IMR-90 (cell line): Measurements from ENCODE around the gene WNT6. TPM values are rescaled to one million over a fixed set of nuclear protein-coding genes. Genes with fewer than 3 reads are reported as not detected.

Experiments used
- ATAC-seq: fragments of 200-7000 bp; cut with Tn5 transposase; 2 replicates; pipeline ENCODE4 v1.9.1; 2020; ENCODE audit warnings: low read depth, mild to moderate bottlenecking, moderate library complexity
- BruUV-seq: library from RNA; stranded (reverse); fragments of 400-500 nt; replicated peaks from 2 replicates; lab custom pipeline; 2021; lab: Mats Ljungman, UMichigan
- CTCF ChIA-PET: fragments of 300-600 bp; formaldehyde crosslinking; extraction: SDS; loops from one replicate; lab custom pipeline; 2021; ENCODE audit warnings: antibody characterized with exemption; lab: Yijun Ruan, JAX
- POLR2A ChIA-PET: fragments of 300-600 bp; sonication (Branson Sonifier 250); formaldehyde crosslinking; loops from one replicate; lab custom pipeline; 2022; ENCODE audit warnings: antibody characterized with exemption; ENCODE audit not compliant: unreplicated experiment; lab: Charles Lee
- DNase-seq: peaks from one replicate; pipeline ENCODE4 v3.0.0; 2013
- H2AFZ ChIP-seq: replicated peaks from 2 replicates; pipeline ENCODE3; 2013; ENCODE audit warnings: low read length, mild to moderate bottlenecking; ENCODE audit not compliant: poor library complexity
- H2AK5ac ChIP-seq: 2 replicates; pipeline ENCODE4 v1.6.1; 2013; ENCODE audit warnings: low read depth, low read length, inconsistent platforms
- H2AK9ac ChIP-seq: replicated peaks from 2 replicates; pipeline ENCODE3; 2013; ENCODE audit warnings: mild to moderate bottlenecking, low read depth, low read length, moderate library complexity; ENCODE audit not compliant: poor library complexity
- H2BK120ac ChIP-seq: 2 replicates; pipeline ENCODE4 v1.6.1; 2013; ENCODE audit warnings: low read depth, low read length, inconsistent platforms
- H2BK15ac ChIP-seq: 3 replicates; pipeline ENCODE4 v1.6.1; 2013; ENCODE audit warnings: low read depth, low read length, inconsistent platforms
- H2BK20ac ChIP-seq: 2 replicates; pipeline ENCODE4 v1.6.1; 2013; ENCODE audit warnings: low read depth, mild to moderate bottlenecking, inconsistent platforms, low read length, moderate library complexity
- H2BK5ac ChIP-seq: 2 replicates; pipeline ENCODE4 v1.6.1; 2013; ENCODE audit warnings: mild to moderate bottlenecking, low read depth, low read length, inconsistent platforms; ENCODE audit not compliant: poor library complexity, severe bottlenecking
- H3K14ac ChIP-seq: replicated peaks from 2 replicates; pipeline ENCODE4 v1.6.1; 2013; ENCODE audit warnings: low read depth, low read length, inconsistent platforms
- H3K18ac ChIP-seq: 2 replicates; pipeline ENCODE4 v1.6.1; 2013; ENCODE audit warnings: low read depth, low read length, control low read depth
- H3K23ac ChIP-seq: 2 replicates; pipeline ENCODE4 v1.6.1; 2013; ENCODE audit warnings: low read depth, low read length, inconsistent platforms
- H3K27ac ChIP-seq: 2 replicates; pipeline ENCODE4 v1.5.1; 2013; ENCODE audit warnings: mild to moderate bottlenecking, control low read depth, low read length; ENCODE audit not compliant: insufficient read depth
- H3K27me3 ChIP-seq: 2 replicates; pipeline ENCODE4 v1.6.1; 2013; ENCODE audit warnings: low read length; ENCODE audit not compliant: control insufficient read depth, insufficient read depth
- H3K36me3 ChIP-seq: 2 replicates; pipeline ENCODE4 v1.6.1; 2013; ENCODE audit warnings: low read length, mixed read lengths; ENCODE audit not compliant: control insufficient read depth, insufficient read depth
- H3K4ac ChIP-seq: 2 replicates; pipeline ENCODE4 v1.6.1; 2013; ENCODE audit warnings: low read depth, low read length, inconsistent platforms
- H3K4me1 ChIP-seq: 2 replicates; pipeline ENCODE4 v1.6.1; 2013; ENCODE audit warnings: low read length, mixed read lengths; ENCODE audit not compliant: control insufficient read depth, insufficient read depth
- H3K4me2 ChIP-seq: 2 replicates; pipeline ENCODE4 v1.6.1; 2013; ENCODE audit warnings: low read depth, mild to moderate bottlenecking, control low read depth, low read length, moderate library complexity
- H3K4me3 ChIP-seq: 2 replicates; pipeline ENCODE4 v1.5.1; 2013; ENCODE audit warnings: low read depth, mild to moderate bottlenecking, control low read depth, low read length, moderate library complexity; ENCODE audit not compliant: insufficient read depth
- H3K56ac ChIP-seq: 2 replicates; pipeline ENCODE4 v1.6.1; 2013; ENCODE audit warnings: low read length, inconsistent platforms; ENCODE audit not compliant: insufficient read depth; ENCODE audit errors: extremely low read depth
- H3K79me1 ChIP-seq, 2 experiments: 2 replicates each; pipeline ENCODE4 v1.6.1; 2013; ENCODE audit warnings: low read length in 2 of 2, inconsistent platforms in 1 of 2, low read depth in 1 of 2
- H3K9ac ChIP-seq: 2 replicates; pipeline ENCODE4 v1.6.1; 2013; ENCODE audit warnings: low read depth, low read length, control low read depth
- H3K9me1 ChIP-seq: 2 replicates; pipeline ENCODE4 v1.6.1; 2013; ENCODE audit warnings: low read length, inconsistent platforms; ENCODE audit not compliant: insufficient read depth
- H3K9me3 ChIP-seq: 2 replicates; pipeline ENCODE4 v1.6.1; 2013; ENCODE audit warnings: low read length; ENCODE audit not compliant: control insufficient read depth, insufficient read depth
- H4K20me1 ChIP-seq: 2 replicates; pipeline ENCODE4 v1.6.1; 2013; ENCODE audit warnings: low read length, inconsistent platforms; ENCODE audit not compliant: insufficient read depth
- H4K5ac ChIP-seq: 2 replicates; pipeline ENCODE4 v1.6.1; 2013; ENCODE audit warnings: mild to moderate bottlenecking, low read depth, low read length, control low read depth
- H4K8ac ChIP-seq, 2 experiments: 2 replicates each; pipeline ENCODE4 v1.6.1; 2013; ENCODE audit warnings: low read depth in 2 of 2, low read length in 2 of 2, control low read depth in 1 of 2, inconsistent platforms in 1 of 2
- H4K91ac ChIP-seq: 2 replicates; pipeline ENCODE4 v1.6.1; 2013; ENCODE audit warnings: low read depth, low read length, inconsistent platforms; ENCODE audit not compliant: insufficient read depth
- BHLHE40 ChIP-seq: fragments of 150-350 bp; IDR thresholded peaks from 2 replicates; pipeline ENCODE4 v1.6.1; 2016; ENCODE audit warnings: mild to moderate bottlenecking, low read depth, low read length
- CEBPB ChIP-seq: IDR thresholded peaks from 2 replicates; pipeline ENCODE4 v1.6.1; 2012; ENCODE audit warnings: low read depth, low read length, improper control_type of control experiment
- CHD1 ChIP-seq: IDR thresholded peaks from 2 replicates; pipeline ENCODE4 v1.6.1; 2012; ENCODE audit warnings: low read depth, low read length, improper control_type of control experiment
- FOS ChIP-seq: fragments of 150-350 bp; IDR thresholded peaks from 2 replicates; pipeline ENCODE4 v1.6.1; 2016; ENCODE audit warnings: low read depth, low read length
- MAFK ChIP-seq: IDR thresholded peaks from 2 replicates; pipeline ENCODE4 v1.6.1; 2012; ENCODE audit warnings: low read depth, low read length, improper control_type of control experiment
- MAZ ChIP-seq: IDR thresholded peaks from 2 replicates; pipeline ENCODE4 v1.6.1; 2012; ENCODE audit warnings: low read depth, mild to moderate bottlenecking, low read length, improper control_type of control experiment, moderate library complexity, borderline replicate concordance
- MXI1 ChIP-seq: IDR thresholded peaks from 2 replicates; pipeline ENCODE4 v1.6.1; 2012; ENCODE audit warnings: low read depth, mild to moderate bottlenecking, low read length, moderate library complexity, borderline replicate concordance
- NFE2L2 ChIP-seq: fragments of 150-350 bp; IDR thresholded peaks from 2 replicates; pipeline ENCODE4 v1.6.1; 2016; ENCODE audit warnings: low read depth, mild to moderate bottlenecking, low read length
- POLR2A ChIP-seq: IDR thresholded peaks from 2 replicates; pipeline ENCODE4 v1.6.1; 2012; ENCODE audit warnings: mild to moderate bottlenecking, low read depth, low read length
- RAD21 ChIP-seq: IDR thresholded peaks from 2 replicates; pipeline ENCODE4 v1.6.1; 2012; ENCODE audit warnings: low read length, improper control_type of control experiment
- RCOR1 ChIP-seq: IDR thresholded peaks from 2 replicates; pipeline ENCODE4 v1.6.1; 2012; ENCODE audit warnings: mild to moderate bottlenecking, low read length, improper control_type of control experiment; ENCODE audit not compliant: insufficient replicate concordance
- RFX5 ChIP-seq: IDR thresholded peaks from 2 replicates; pipeline ENCODE4 v1.8.0; 2012; ENCODE audit warnings: low read depth, mild to moderate bottlenecking, low read length, moderate library complexity
- SMC3 ChIP-seq: fragments of 150-350 bp; IDR thresholded peaks from 2 replicates; pipeline ENCODE4 v1.6.1; 2016; ENCODE audit warnings: low read depth, mild to moderate bottlenecking, antibody characterized with exemption, low read length, moderate library complexity
- USF2 ChIP-seq: fragments of 150-350 bp; IDR thresholded peaks from 2 replicates; pipeline ENCODE4 v1.6.1; 2017; ENCODE audit warnings: mild to moderate bottlenecking, antibody characterized with exemption, low read length, low read depth
- WGBS, 2 experiments: methylation state at CpG; one replicate each; pipeline versions ENCODE4 v1.1.5 to v1.1.7; 2013; ENCODE audit warnings: missing lambda C conversion rate in 2 of 2; ENCODE audit not compliant: insufficient read length in 1 of 2; ENCODE audit errors: extremely low coverage in 2 of 2; 5-methylcytosine and 5-hydroxymethylcytosine counted together
- dilution Hi-C: fragments of 300-500 bp; cut with HindIII; formaldehyde crosslinking; loops from one replicate; pipeline ENCODE4 v1.14.3; 2018; ENCODE audit warnings: low sequenced_read_pairs; ENCODE audit not compliant: unreplicated experiment
- in situ Hi-C: fragments of 300-500 bp; cut with MboI; formaldehyde crosslinking; loops from 3 replicates; pipeline ENCODE4 v1.14.3; 2019; ENCODE audit warnings: low sequenced_read_pairs, inconsistent platforms, mixed read lengths
- intact Hi-C: fragments of 100-400 bp; cut with micrococcal nuclease; formaldehyde crosslinking; loops from 2 replicates; pipeline ENCODE4 v1.10.0; 2022
- polyA plus RNA-seq, 3 experiments: library from polyadenylated mRNA; depleted of rRNA; stranded (reverse); fragments of >200 nt; gene quantifications; 2 replicates each; pipeline ENCODE4 v1.2.3, GENCODE V29; 2012; ENCODE audit warnings: low replicate concordance in 1 of 3
- total RNA-seq: library from RNA; depleted of rRNA; stranded (reverse); fragments of >200 nt; gene quantifications from 2 replicates; pipeline ENCODE4 v1.2.3, GENCODE V29; 2012
- TF ChIP-seq, protein P1 (sequence below): conservative IDR thresholded peaks from 2 replicates; pipeline ENCODE4 v1.5.1; 2012; ENCODE audit warnings: mild to moderate bottlenecking, low read depth, low read length, improper control_type of control experiment
- TF ChIP-seq, protein P2 (sequence below): fragments of 150-350 bp; IDR thresholded peaks from 2 replicates; pipeline ENCODE4 v1.6.1; 2016; ENCODE audit warnings: low read depth, mild to moderate bottlenecking, low read length, moderate library complexity, borderline replicate concordance

Gene WNT6
- total and polyA plus RNA-seq, 2 of the 4 experiments (the other 2 are of a cell fraction) = not detected

GRCh38 chr2:218853766-218854165 lies 5.8 kb upstream of the WNT6 start:
- ATAC-seq = peak; percentile 15

More at GRCh38 chr2:218853766-218854165, 5.8 kb upstream of the WNT6 start:
- peaks cover 62% of the 10 kb centered on the region for H3K27me3 ChIP-seq
- no peaks in the 10 kb centered on the region for H3K9me1 ChIP-seq
- whole genome bisulfite sequencing, 2 experiments = 43% methylated on average over 2 of the region's 5 CpGs; no CpG with 5 or more reads in 1 of the 2 experiments
- TF ChIP-seq RCOR1 (no peak), USF2 (no peak), NFE2L2 (no peak), FOS (no peak), CHD1 (no peak), RFX5 (no peak), BHLHE40 (no peak), RAD21 (no peak), MAZ (no peak), MXI1 (no peak), POLR2A (no peak), SMC3 (no peak), CEBPB (no peak), MAFK (no peak)
- TF ChIP-seq, protein P1, sequence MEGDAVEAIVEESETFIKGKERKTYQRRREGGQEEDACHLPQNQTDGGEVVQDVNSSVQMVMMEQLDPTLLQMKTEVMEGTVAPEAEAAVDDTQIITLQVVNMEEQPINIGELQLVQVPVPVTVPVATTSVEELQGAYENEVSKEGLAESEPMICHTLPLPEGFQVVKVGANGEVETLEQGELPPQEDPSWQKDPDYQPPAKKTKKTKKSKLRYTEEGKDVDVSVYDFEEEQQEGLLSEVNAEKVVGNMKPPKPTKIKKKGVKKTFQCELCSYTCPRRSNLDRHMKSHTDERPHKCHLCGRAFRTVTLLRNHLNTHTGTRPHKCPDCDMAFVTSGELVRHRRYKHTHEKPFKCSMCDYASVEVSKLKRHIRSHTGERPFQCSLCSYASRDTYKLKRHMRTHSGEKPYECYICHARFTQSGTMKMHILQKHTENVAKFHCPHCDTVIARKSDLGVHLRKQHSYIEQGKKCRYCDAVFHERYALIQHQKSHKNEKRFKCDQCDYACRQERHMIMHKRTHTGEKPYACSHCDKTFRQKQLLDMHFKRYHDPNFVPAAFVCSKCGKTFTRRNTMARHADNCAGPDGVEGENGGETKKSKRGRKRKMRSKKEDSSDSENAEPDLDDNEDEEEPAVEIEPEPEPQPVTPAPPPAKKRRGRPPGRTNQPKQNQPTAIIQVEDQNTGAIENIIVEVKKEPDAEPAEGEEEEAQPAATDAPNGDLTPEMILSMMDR = no peak
- TF ChIP-seq, protein P2, sequence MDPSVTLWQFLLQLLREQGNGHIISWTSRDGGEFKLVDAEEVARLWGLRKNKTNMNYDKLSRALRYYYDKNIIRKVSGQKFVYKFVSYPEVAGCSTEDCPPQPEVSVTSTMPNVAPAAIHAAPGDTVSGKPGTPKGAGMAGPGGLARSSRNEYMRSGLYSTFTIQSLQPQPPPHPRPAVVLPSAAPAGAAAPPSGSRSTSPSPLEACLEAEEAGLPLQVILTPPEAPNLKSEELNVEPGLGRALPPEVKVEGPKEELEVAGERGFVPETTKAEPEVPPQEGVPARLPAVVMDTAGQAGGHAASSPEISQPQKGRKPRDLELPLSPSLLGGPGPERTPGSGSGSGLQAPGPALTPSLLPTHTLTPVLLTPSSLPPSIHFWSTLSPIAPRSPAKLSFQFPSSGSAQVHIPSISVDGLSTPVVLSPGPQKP = no peak
- CTCF ChIA-PET = interaction anchor here (0.5 to 0.7 kb wide), 4 partner anchors 23 to 131 kb away, joined by 3 read pairs; no protein-coding TSS in a partner anchor
- no peaks in the 10 kb centered on the region for H3K79me1 ChIP-seq
- H3K27ac ChIP-seq = no peak overlapping the region
- no peak overlapping the region for H3K4ac ChIP-seq
- no peak overlapping the region for H2BK5ac ChIP-seq
- no peak overlapping the region for H4K91ac ChIP-seq
- H3K4me3 ChIP-seq = no peak overlapping the region
- H3K36me3 ChIP-seq = no peaks in the 10 kb centered on the region
- intact Hi-C loops = loop anchor here (2.0 kb wide), 1 partner anchor 45 kb away; no protein-coding TSS in a partner anchor
- no peak overlapping the region for H3K14ac ChIP-seq
- H2AK5ac ChIP-seq = no peak overlapping the region
- no peak overlapping the region for H2BK15ac ChIP-seq
- no peak overlapping the region for H2BK20ac ChIP-seq
- BruUV-seq = no TSS peak
- H3K9ac ChIP-seq = no peak overlapping the region
- no peaks in the 10 kb centered on the region for H3K4me1 ChIP-seq
- H2AFZ ChIP-seq = no peak overlapping the region
- in situ Hi-C loops = no loop called here
- H4K5ac ChIP-seq = no peak overlapping the region
- dilution Hi-C loops = no loop called here
- no peak overlapping the region for H3K56ac ChIP-seq
- H2AK9ac ChIP-seq = peak overlapping the region; percentile 31
- H3K9me3 ChIP-seq = peaks cover 4% of the 10 kb centered on the region; the same call in 1 of the 2 replicates
- no peak overlapping the region for H3K23ac ChIP-seq
- H3K18ac ChIP-seq = no peak overlapping the region
- peak; percentile 13 for DNase-seq
- POLR2A ChIA-PET = no interaction called here
- H2BK120ac ChIP-seq = no peak overlapping the region
- H4K8ac ChIP-seq = no peak overlapping the region
- H3K4me2 ChIP-seq = no peak overlapping the region
- H4K20me1 ChIP-seq = no peaks in the 10 kb centered on the region; the same call in 1 of the 2 replicates
